GM19372 (cell line): Measurements from ENCODE around the gene PAFAH1B2.
"Not testable (repeated sequence)": the region's sequence is repeated elsewhere in the genome, so short reads cannot be mapped to it uniquely, and the experiment has no call there.

Source experiments
- ATAC-seq: cut with Tn5 transposase; IDR thresholded peaks from one replicate; pipeline ENCODE4 v1.9.1; 2021; ENCODE audit warnings: mild to moderate bottlenecking, low read depth, moderate library complexity; ENCODE audit not compliant: unreplicated experiment

PAFAH1B2 gene

GRCh38 chr11:117127171-117127901 is 16.8 kb upstream of the PAFAH1B2 start:
- ATAC-seq = no peak

GRCh38 chr11:117128289-117128688 is 15.8 kb upstream of the PAFAH1B2 start:
- ATAC-seq = no peak

- not testable (repeated sequence) for ATAC-seq
These were observed 13.7 kb upstream of the PAFAH1B2 start for GRCh38 chr11:117130396-117130795.

DNA sequence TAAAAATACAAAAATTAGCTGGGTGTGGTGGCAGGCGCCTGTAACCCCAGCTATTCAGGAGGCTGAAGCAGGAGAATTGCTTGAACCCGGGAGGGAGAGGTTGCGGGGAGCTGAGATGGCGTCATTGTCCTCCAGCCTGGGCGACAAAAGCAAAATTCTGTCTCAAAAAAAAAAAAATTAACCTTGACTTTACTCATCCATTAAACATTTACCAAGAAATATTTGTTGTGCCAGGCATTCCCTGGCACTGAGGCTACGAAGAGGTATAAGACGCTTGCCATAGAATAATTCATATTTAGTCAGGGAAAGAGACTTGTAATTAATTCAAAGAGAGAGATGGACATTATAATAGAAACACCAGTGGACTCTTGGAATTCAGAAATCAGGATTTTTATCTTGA is 13.2 kb upstream of the PAFAH1B2 start:
- no peak for ATAC-seq

GRCh38 chr11:117134431-117134830 is 9.7 kb upstream of the PAFAH1B2 start:
- ATAC-seq = no peak

DNA sequence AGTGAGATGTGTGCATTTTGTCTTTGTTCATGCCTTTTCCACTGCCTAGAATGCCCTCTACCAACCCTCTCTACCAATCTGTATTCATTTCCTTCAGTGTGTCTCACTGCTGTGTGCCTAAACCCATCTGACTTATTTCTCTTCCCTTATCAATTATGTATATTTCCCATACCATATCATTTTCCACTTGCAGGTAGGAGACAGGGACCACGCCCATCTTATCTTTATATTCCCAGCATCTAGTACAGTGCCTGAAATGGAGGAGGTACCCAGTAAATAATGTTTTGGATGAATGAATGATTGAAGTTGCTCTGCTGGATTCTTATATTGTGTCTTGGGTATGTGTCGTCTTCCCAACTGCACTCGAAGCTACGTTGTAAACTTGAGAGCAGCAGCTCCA is 9.1 kb upstream of the PAFAH1B2 start:
- ATAC-seq = not testable (repeated sequence)

DNA sequence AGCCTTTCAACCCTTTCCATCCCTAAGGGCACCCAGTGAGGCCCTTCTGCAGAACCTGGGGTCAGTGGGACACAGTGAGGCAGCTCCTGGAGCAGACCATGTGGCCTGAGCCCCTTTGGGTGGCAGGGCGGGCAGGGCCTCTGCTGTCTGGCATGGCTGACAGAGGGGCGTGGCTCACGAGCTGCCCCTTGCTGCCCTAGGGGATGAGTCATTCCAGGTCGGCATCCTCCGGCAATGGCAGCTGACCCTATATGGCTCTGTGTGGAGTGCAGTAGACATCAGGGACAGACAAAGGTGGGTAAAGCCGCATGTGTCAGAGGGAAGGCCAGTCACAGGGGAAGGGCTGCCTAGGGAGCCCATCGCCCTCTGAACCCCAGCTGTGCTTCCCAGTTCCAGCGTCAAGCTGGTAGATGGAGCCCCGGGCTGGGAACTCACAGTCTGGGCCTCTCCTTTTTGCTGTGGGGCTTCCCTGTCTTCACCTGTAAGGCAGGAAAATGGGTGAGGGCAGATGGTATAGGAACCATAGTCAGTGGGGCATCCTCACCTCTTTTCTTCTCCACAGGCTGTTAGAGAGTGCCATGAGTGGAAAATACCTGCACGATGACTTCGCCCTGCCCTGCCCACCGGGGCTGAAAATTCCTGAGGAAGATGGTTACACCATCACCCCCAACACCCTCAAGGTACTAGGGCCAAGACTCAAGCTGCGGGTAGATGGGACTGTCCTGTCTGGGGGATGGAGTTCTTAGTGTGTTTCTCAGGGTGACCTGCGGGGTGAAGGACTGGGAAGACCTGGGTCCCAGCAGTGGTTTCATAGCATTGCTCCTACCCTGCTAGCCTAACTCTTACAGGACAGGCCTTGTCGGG is 6.6 kb upstream of the PAFAH1B2 start:
- ATAC-seq = not testable (repeated sequence)

GRCh38 chr11:117143390-117143789 is 697 bp upstream of the PAFAH1B2 start:
- ATAC-seq = no peak

- peak; percentile 37 for ATAC-seq
These were observed 648 bp downstream of the PAFAH1B2 start for GRCh38 chr11:117144477-117145392.

- ATAC-seq = no peak
These were observed 1.3 kb downstream of the PAFAH1B2 start for GRCh38 chr11:117145393-117145761.

GRCh38 chr11:117146521-117146920 is 2.4 kb downstream of the PAFAH1B2 start:
- no peak for ATAC-seq

DNA sequence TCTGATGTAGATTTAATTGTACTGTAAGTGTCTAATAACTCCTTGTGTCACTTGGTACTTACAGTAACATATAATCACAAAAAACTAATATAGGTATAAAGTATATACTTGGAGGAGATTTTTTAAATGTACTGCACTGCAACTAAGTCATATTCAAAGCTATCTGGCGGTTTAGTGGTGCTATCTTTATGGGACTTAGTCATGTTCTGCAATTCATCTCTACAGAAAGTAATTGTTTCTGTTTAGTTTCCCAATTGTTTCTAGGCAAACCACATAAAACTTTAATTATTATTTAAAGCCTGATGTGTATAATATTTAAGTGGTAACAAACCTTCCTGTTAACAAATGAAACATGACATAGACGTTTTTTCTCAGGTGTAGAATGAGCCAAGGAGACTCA is 8.0 kb downstream of the PAFAH1B2 start:
- ATAC-seq = no peak

- no peak for ATAC-seq
These were observed 10.4 kb downstream of the PAFAH1B2 start for GRCh38 chr11:117154468-117154867.

GRCh38 chr11:117157507-117157906 is 13.4 kb downstream of the PAFAH1B2 start:
- ATAC-seq = no peak

GRCh38 chr11:117159892-117160291 is 15.8 kb downstream of the PAFAH1B2 start:
- ATAC-seq = no peak

GRCh38 chr11:117160826-117161225 is 16.7 kb downstream of the PAFAH1B2 start:
- ATAC-seq = no peak

- ATAC-seq = no peak
These were observed 22.4 kb downstream of the PAFAH1B2 start for GRCh38 chr11:117166491-117166890.

- ATAC-seq = no peak
These were observed 25.6 kb downstream of the PAFAH1B2 start for GRCh38 chr11:117169736-117170135.

DNA sequence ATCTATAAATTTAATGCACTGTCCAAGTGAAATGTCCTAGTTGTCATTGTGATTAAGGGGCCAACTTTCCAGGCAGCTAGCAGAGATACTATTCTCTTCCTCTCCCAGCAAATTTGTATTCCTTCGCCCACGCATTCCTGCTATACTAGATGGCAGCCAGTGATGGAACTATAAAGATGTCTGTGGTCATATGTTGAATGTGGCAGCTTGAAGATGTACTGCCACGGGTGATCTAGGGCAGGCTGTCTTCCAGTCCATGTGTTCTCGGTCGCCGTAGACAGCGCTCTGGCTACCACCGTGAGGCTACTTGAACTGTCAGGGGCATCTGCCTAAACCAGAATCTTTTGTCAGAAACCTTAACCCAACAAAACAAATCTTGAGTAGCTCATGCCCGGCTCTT is 26.1 kb downstream of the PAFAH1B2 start:
- no peak for ATAC-seq

DNA sequence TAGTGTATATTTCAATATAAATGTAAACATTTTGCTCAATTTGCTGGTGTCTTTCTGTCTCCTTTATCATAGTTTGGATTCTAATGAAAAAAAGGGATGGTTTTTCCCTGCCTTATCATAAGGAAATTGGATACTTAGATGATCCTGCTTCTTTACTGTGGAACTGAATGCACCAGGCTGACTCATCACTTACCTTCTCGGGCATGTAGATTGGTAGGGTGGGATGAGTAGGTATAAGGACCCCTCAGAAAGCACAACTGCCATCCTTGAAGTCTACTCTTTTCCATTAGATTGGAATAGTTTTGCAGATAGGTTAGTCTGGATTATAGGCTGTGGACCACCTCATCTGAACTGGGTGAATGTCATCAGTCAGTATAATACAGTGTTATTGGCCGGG is 26.9 kb downstream of the PAFAH1B2 start:
- ATAC-seq = no peak
